SK-N-SH (cell line): ENCODE data around the gene ERC2. TPM values are rescaled to one million over a fixed set of nuclear protein-coding genes. Genes with fewer than 3 reads are reported as not detected.

ENCODE experiments used
- CTCF ChIA-PET: fragments of 300-600, 350-600 bp; formaldehyde crosslinking; extraction: SDS; loops from one replicate; lab custom pipeline; 2021; lab: Yijun Ruan, JAX
- POLR2A ChIA-PET: fragments of 350-600 bp; sonication (Branson Sonifier 250); formaldehyde crosslinking; extraction: SDS; loops from one replicate; lab custom pipeline; 2020; ENCODE audit warnings: antibody characterized with exemption, inconsistent platforms; lab: Yijun Ruan, JAX
- DNase-seq: peaks from one replicate; pipeline ENCODE4 v3.0.0; 2012
- H2AFZ ChIP-seq: fragments of 200-600 bp; sonication (generic); 2 replicates; pipeline ENCODE4 v1.8.1; 2016; ENCODE audit warnings: antibody characterized with exemption, mild to moderate bottlenecking, low read depth
- H3F3A ChIP-seq: fragments of 200-600 bp; sonication (generic); replicated peaks from 2 replicates; pipeline ENCODE3; 2016; ENCODE audit warnings: antibody characterized with exemption, mild to moderate bottlenecking; ENCODE audit not compliant: insufficient read depth
- H3K27ac ChIP-seq, 2 experiments: fragments of 200-500 bp in 1 of 2; fragments of 200-600 bp in 1 of 2; sonication (Bioruptor generic) in 1 of 2; sonication (generic), shearing (Covaris generic) in 1 of 2; 2 replicates each; pipeline versions ENCODE4 v1.5.1 to v1.6.1; 2014 to 2016; ENCODE audit warnings: low read depth in 2 of 2, inconsistent platforms in 1 of 2, low read length in 1 of 2, mild to moderate bottlenecking in 1 of 2, mixed read lengths in 1 of 2
- H3K27me3 ChIP-seq: fragments of 200-600 bp; sonication (generic), shearing (Covaris generic); 2 replicates; pipeline ENCODE4 v1.6.1; 2016; ENCODE audit warnings: mixed run types; ENCODE audit not compliant: insufficient read depth
- H3K36me3 ChIP-seq, 2 experiments: fragments of 200-500 bp in 1 of 2; fragments of 200-600 bp in 1 of 2; sonication (Bioruptor generic) in 1 of 2; sonication (generic) in 1 of 2; replicated peaks in 1 of 2; 2 replicates each; pipeline versions ENCODE3 to v1.5.1; 2014 to 2016; ENCODE audit warnings: low read length in 1 of 2, mild to moderate bottlenecking in 1 of 2; ENCODE audit not compliant: insufficient read depth in 2 of 2, control insufficient read depth in 1 of 2
- H3K4me1 ChIP-seq, 2 experiments: fragments of 200-500 bp in 1 of 2; fragments of 200-600 bp in 1 of 2; sonication (Bioruptor generic) in 1 of 2; sonication (generic), shearing (Covaris generic) in 1 of 2; 2 replicates each; pipeline versions ENCODE4 v1.5.1 to v1.6.1; 2014 to 2016; ENCODE audit warnings: low read depth in 1 of 2, low read length in 1 of 2, mixed run types in 1 of 2; ENCODE audit not compliant: insufficient read depth in 2 of 2, control insufficient read depth in 1 of 2
- H3K4me2 ChIP-seq: fragments of 200-600 bp; sonication (generic), shearing (Covaris generic); 2 replicates; pipeline ENCODE4 v1.6.1; 2017; ENCODE audit warnings: mixed run types
- H3K4me3 ChIP-seq, 2 experiments: fragments of 200-500 bp in 1 of 2; fragments of 200-600 bp in 1 of 2; sonication (Bioruptor generic) in 1 of 2; sonication (generic), shearing (Covaris generic) in 1 of 2; 2 replicates each; pipeline versions ENCODE4 v1.5.1 to v1.8.1; 2014 to 2016; ENCODE audit warnings: low read depth in 2 of 2, inconsistent platforms in 1 of 2, low read length in 1 of 2, mild to moderate bottlenecking in 1 of 2, mixed read lengths in 1 of 2, moderate library complexity in 1 of 2
- H3K79me2 ChIP-seq: fragments of 200-600 bp; sonication (generic); 2 replicates; pipeline ENCODE4 v1.8.1; 2017; ENCODE audit warnings: mild to moderate bottlenecking; ENCODE audit not compliant: insufficient read depth
- H3K9ac ChIP-seq: fragments of 200-600 bp; sonication (generic); 2 replicates; pipeline ENCODE4 v1.6.1; 2017; ENCODE audit warnings: mixed run types
- H3K9me2 ChIP-seq: fragments of 200-600 bp; sonication (generic); 2 replicates; pipeline ENCODE4 v1.6.1; 2017; ENCODE audit warnings: mixed run types
- H3K9me3 ChIP-seq: fragments of 200-600 bp; sonication (generic); 2 replicates; pipeline ENCODE4 v1.6.1; 2017; ENCODE audit warnings: mixed run types, mild to moderate bottlenecking, moderate library complexity
- H4K20me1 ChIP-seq: fragments of 200-600 bp; sonication (generic); 2 replicates; pipeline ENCODE4 v1.6.1; 2017; ENCODE audit warnings: mild to moderate bottlenecking, mixed run types; ENCODE audit not compliant: insufficient read depth
- CHD2 ChIP-seq: fragments of 150-350 bp; IDR thresholded peaks from 2 replicates; pipeline ENCODE4 v1.6.1; 2018; ENCODE audit warnings: low read length; ENCODE audit not compliant: partially characterized antibody
- EP300 ChIP-seq, 2 experiments: IDR thresholded peaks; 2 replicates each; pipeline versions ENCODE4 v1.4.0 to v1.6.1; 2012; ENCODE audit warnings: borderline replicate concordance in 1 of 2, low read depth in 1 of 2, low read length in 1 of 2
- GATA2 ChIP-seq: sonication (generic); formaldehyde crosslinking; IDR thresholded peaks from 2 replicates; pipeline ENCODE4 v1.5.0; 2020; ENCODE audit warnings: mild to moderate bottlenecking, missing genetic modification reagents
- IRF3 ChIP-seq: fragments of 150-350 bp; IDR thresholded peaks from 2 replicates; pipeline ENCODE4 v1.6.1; 2016; ENCODE audit warnings: mild to moderate bottlenecking, low read depth, low read length
- JUND ChIP-seq: IDR thresholded peaks from 2 replicates; pipeline ENCODE4 v1.4.0; 2012
- MAX ChIP-seq: IDR thresholded peaks from 2 replicates; pipeline ENCODE4 v1.4.0; 2012; ENCODE audit warnings: low read depth
- MXI1 ChIP-seq: IDR thresholded peaks from 2 replicates; pipeline ENCODE4 v1.6.1; 2012; ENCODE audit warnings: mild to moderate bottlenecking, low read depth, low read length, improper control_type of control experiment
- PBX3 ChIP-seq: IDR thresholded peaks from 2 replicates; pipeline ENCODE4; 2012
- RAD21 ChIP-seq: IDR thresholded peaks from 2 replicates; pipeline ENCODE4 v1.6.1; 2012; ENCODE audit warnings: mild to moderate bottlenecking, low read length
- RCOR1 ChIP-seq: fragments of 150-350 bp; IDR thresholded peaks from 2 replicates; pipeline ENCODE4 v1.6.1; 2017; ENCODE audit warnings: antibody characterized with exemption, low read length
- RFX5 ChIP-seq: IDR thresholded peaks from 2 replicates; pipeline ENCODE4 v1.6.1; 2012; ENCODE audit warnings: mild to moderate bottlenecking, improper control_type of control experiment, low read length
- SIN3A ChIP-seq: IDR thresholded peaks from 2 replicates; pipeline ENCODE4 v1.6.1; 2012; ENCODE audit warnings: low read depth, mild to moderate bottlenecking, low read length, moderate library complexity, borderline replicate concordance
- TCF12 ChIP-seq: IDR thresholded peaks from 2 replicates; pipeline ENCODE4 v1.4.0; 2012
- USF1 ChIP-seq: IDR thresholded peaks from 2 replicates; pipeline ENCODE4 v1.4.0; 2012; ENCODE audit warnings: low read depth, borderline replicate concordance
- ZBTB33 ChIP-seq: IDR thresholded peaks from 2 replicates; pipeline ENCODE4 v1.4.0; 2012; ENCODE audit warnings: low read depth, borderline replicate concordance
- WGBS: methylation state at CpG from one replicate; pipeline ENCODE4 v1.1.6; 2017; ENCODE audit warnings: low lambda C conversion rate; 5-methylcytosine and 5-hydroxymethylcytosine counted together
- polyA plus RNA-seq, 3 experiments: library from polyadenylated mRNA; depleted of rRNA; stranded (reverse); fragments of >200 nt; gene quantifications; 2 replicates each; pipeline ENCODE4 v1.2.3, GENCODE V29; 2012

The ERC2 gene
- polyA plus RNA-seq, 1 of the 3 experiments (the other 2 are of a cell fraction) = 1.6 TPM

GRCh38 chr3:55516392-55517030 lies 951.8 kb downstream of the ERC2 start (continued):
- no peak for TF ChIP-seq ZBTB33
- TF ChIP-seq, all 33 proteins: peak for 0

- 45% methylated on average over 14 of the region's 14 CpGs for WGBS
- Histone ChIP-seq H4K20me1 (no peaks in the 10 kb centered on the region), H3K4me1 (peaks cover 6% of the 10 kb centered on the region in 2 experiments; a peak in 2 of 4 replicates), H3K9ac (no peak overlapping the region), H3K4me2 (no peak overlapping the region), H3K9me2 (no peaks in the 10 kb centered on the region), H3K27ac (no peak overlapping the region), H3K27me3 (no peaks in the 10 kb centered on the region), H2AFZ (no peak overlapping the region), H3K9me3 (no peaks in the 10 kb centered on the region), H3K79me2 (no peaks in the 10 kb centered on the region), H3K4me3 (no peak overlapping the region), H3F3A (peaks cover 7% of the 10 kb centered on the region), H3K36me3 (no peaks in the 10 kb centered on the region)
- CTCF ChIA-PET = interaction anchor here (0.6 to 1.8 kb wide), 5 partner anchors 8 to 736 kb away, joined by 3 to 4 read pairs (median 3); no protein-coding TSS in a partner anchor
- no peak for TF ChIP-seq PBX3
- no peak for TF ChIP-seq IRF3
- no peak for TF ChIP-seq USF1
- TF ChIP-seq MXI1 = peak; percentile 49; the same call in 1 of the 2 replicates
- peak; percentile 22 for DNase-seq
- POLR2A ChIA-PET = no interaction called here
These were observed 952.6 kb downstream of the ERC2 start for GRCh38 chr3:55515550-55516246.

- Histone ChIP-seq H3K79me2 (no peaks in the 10 kb centered on the region), H3K4me3 (no peak overlapping the region), H3K9me3 (no peaks in the 10 kb centered on the region), H2AFZ (no peak overlapping the region), H3F3A (peaks cover 7% of the 10 kb centered on the region), H3K4me1 (peaks cover 6% of the 10 kb centered on the region in 2 experiments; a peak in 2 of 4 replicates), H4K20me1 (no peaks in the 10 kb centered on the region), H3K4me2 (no peak overlapping the region), H3K9me2 (no peaks in the 10 kb centered on the region), H3K36me3 (no peaks in the 10 kb centered on the region), H3K9ac (no peak overlapping the region), H3K27me3 (no peaks in the 10 kb centered on the region), H3K27ac (no peak overlapping the region)
- 81% methylated on average over 3 of the region's 3 CpGs for WGBS
- POLR2A ChIA-PET = no interaction called here
- CTCF ChIA-PET = interaction anchor here (0.6 to 1.8 kb wide), 4 partner anchors 9 to 736 kb away, joined by 3 to 4 read pairs (median 3); no protein-coding TSS in a partner anchor
- no peak for DNase-seq
- no peak for TF ChIP-seq RAD21
- TF ChIP-seq MAX = no peak
- TF ChIP-seq JUND = no peak
- TF ChIP-seq SIN3A = no peak
- no peak for TF ChIP-seq EP300 (IDR thresholded peaks at IDR 0.05; ENCODE audit: borderline replicate concordance in 1 of 2, low read depth in 1 of 2, low read length in 1 of 2)
- no peak for TF ChIP-seq PBX3
- TF ChIP-seq IRF3 = no peak
- TF ChIP-seq GATA2 (CRISPR knock-in tag) = no peak
- TF ChIP-seq RCOR1 = no peak
- TF ChIP-seq RFX5 = no peak
- TF ChIP-seq CHD2 = no peak
- no peak for TF ChIP-seq MXI1
- no peak for TF ChIP-seq TCF12
These were observed 953.3 kb downstream of the ERC2 start for GRCh38 chr3:55514962-55515361.
